K562 (cell line): ENCODE data around the gene USP46.

Source experiments
- NCOA4 ChIP-seq: fragments of 450-650 bp; IDR thresholded peaks from 2 replicates; pipeline ENCODE4 v1.6.1; 2018; ENCODE audit warnings: mild to moderate bottlenecking; ENCODE audit not compliant: partially characterized antibody
- PTRF ChIP-seq: fragments of 450-650 bp; IDR thresholded peaks from 2 replicates; pipeline ENCODE4 v1.6.1; 2016; ENCODE audit warnings: mild to moderate bottlenecking, missing genetic modification characterization, missing compliant biosample characterization
- RBBP5 ChIP-seq: fragments of 200-600 bp; sonication (generic); IDR thresholded peaks from 2 replicates; pipeline ENCODE4 v1.6.1; 2012; ENCODE audit warnings: borderline replicate concordance, mild to moderate bottlenecking, low read length, control low read depth, inconsistent platforms; ENCODE audit not compliant: insufficient read depth, poor library complexity, severe bottlenecking
- RNF2 ChIP-seq: sonication (generic); IDR thresholded peaks from 2 replicates; pipeline ENCODE4 v1.6.1; 2016
- YY1 ChIP-seq, 3 experiments: IDR thresholded peaks; 2 replicates each; pipeline ENCODE4 v1.6.1; 2011; ENCODE audit warnings: low read length in 2 of 3, mild to moderate bottlenecking in 2 of 3, moderate library complexity in 2 of 3, borderline replicate concordance in 1 of 3, control low read depth in 1 of 3, low read depth in 1 of 3; ENCODE audit not compliant: insufficient read depth in 3 of 3, insufficient replicate concordance in 2 of 3, control insufficient read depth in 1 of 3, insufficient read length in 1 of 3; ENCODE audit errors: extremely low read depth in 1 of 3
- TF ChIP-seq, protein P1 (sequence below): fragments of 250-450 bp; sonication (Bioruptor Pico); IDR thresholded peaks from 2 replicates; pipeline ENCODE4 v1.5.0; 2021

DNA sequence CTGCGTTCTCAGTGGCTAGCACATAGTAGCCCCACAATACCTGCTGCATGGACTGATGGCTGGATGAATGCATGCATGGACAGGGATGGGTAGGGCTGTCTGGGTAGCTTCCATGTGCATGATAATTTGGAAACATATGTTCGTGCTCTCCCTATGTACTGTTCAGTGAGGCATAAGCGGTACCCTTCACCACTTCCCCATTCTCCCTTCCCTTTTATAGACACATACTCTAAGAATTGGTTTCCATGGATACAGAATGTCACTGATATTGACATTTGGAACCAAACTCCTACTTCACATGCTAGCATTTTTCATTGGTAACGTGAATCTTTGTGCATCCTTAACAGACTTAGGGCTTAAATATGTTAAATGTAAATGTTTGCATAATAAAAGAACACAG is 20.4 kb downstream of the USP46 start:
- no peak for TF ChIP-seq PTRF
- TF ChIP-seq YY1 (IDR thresholded peaks at IDR 0.05; ENCODE audit: borderline replicate concordance in 1 of 3, control insufficient read depth in 1 of 3, extremely low read depth in 1 of 3, insufficient read depth in 3 of 3, insufficient read length in 1 of 3, insufficient replicate concordance in 2 of 3, low read depth in 1 of 3, low read length in 2 of 3) = no peak
- TF ChIP-seq, protein P1, sequence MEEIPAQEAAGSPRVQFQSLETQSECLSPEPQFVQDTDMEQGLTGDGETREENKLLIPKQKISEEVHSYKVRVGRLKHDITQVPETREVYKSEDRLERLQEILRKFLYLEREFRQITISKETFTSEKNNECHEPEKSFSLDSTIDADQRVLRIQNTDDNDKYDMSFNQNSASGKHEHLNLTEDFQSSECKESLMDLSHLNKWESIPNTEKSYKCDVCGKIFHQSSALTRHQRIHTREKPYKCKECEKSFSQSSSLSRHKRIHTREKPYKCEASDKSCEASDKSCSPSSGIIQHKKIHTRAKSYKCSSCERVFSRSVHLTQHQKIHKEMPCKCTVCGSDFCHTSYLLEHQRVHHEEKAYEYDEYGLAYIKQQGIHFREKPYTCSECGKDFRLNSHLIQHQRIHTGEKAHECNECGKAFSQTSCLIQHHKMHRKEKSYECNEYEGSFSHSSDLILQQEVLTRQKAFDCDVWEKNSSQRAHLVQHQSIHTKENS = no peak
- no peak for TF ChIP-seq RNF2
- TF ChIP-seq RBBP5 = no peak
- no peak for TF ChIP-seq NCOA4
